Nephron (organoid): ENCODE data around the gene SMIM45.

Experiments
- H3K27ac Mint-ChIP-seq, 3 experiments: 2 replicates each; pipeline ENCODE4 v1.8.0; 2020; ENCODE audit warnings: mixed read lengths in 3 of 3, mild to moderate bottlenecking in 2 of 3, moderate library complexity in 1 of 3
- H3K27me3 Mint-ChIP-seq: 2 replicates; pipeline ENCODE4 v1.8.0; 2021; ENCODE audit warnings: low read depth, mild to moderate bottlenecking, moderate library complexity, mixed read lengths
- H3K36me3 Mint-ChIP-seq: 2 replicates; pipeline ENCODE4 v1.8.0; 2020; ENCODE audit warnings: low read depth, mixed read lengths
- H3K4me1 Mint-ChIP-seq: 2 replicates; pipeline ENCODE4 v1.8.0; 2020; ENCODE audit warnings: mixed read lengths
- H3K4me3 Mint-ChIP-seq, 3 experiments: 2 replicates each; pipeline ENCODE4 v1.8.0; 2020; ENCODE audit warnings: mild to moderate bottlenecking in 3 of 3, mixed read lengths in 3 of 3, moderate library complexity in 2 of 3
- H3K9me3 Mint-ChIP-seq: 2 replicates; pipeline ENCODE4 v1.8.0; 2020; ENCODE audit warnings: mixed read lengths
- CTCF ChIP-seq, 3 experiments: fragments of 200-600 bp; sonication (generic); IDR thresholded peaks; one replicate each; pipeline ENCODE4 v1.5.0; 2021; ENCODE audit warnings: antibody characterized with exemption in 3 of 3; ENCODE audit not compliant: unreplicated experiment in 3 of 3

Gene SMIM45

GRCh38 chr22:41911001-41911611 lies 40.8 kb upstream of the SMIM45 start:
- H3K4me3 Mint-ChIP-seq = peak overlapping the region in 2 of 3 experiments; percentile 40 to 64
- no peak for TF ChIP-seq CTCF (IDR thresholded peaks at IDR 0.05; ENCODE audit: unreplicated experiment in 3 of 3)
- peaks cover 3% of the 10 kb centered on the region for H3K36me3 Mint-ChIP-seq
- peaks cover 9% of the 10 kb centered on the region for H3K4me1 Mint-ChIP-seq
- H3K9me3 Mint-ChIP-seq = no peaks in the 10 kb centered on the region
- H3K27ac Mint-ChIP-seq = no peak overlapping the region
- peaks cover 74% of the 10 kb centered on the region for H3K27me3 Mint-ChIP-seq

- Mint-ChIP-seq H3K27ac (no peak overlapping the region), H3K27me3 (peaks cover 84% of the 10 kb centered on the region), H3K4me3 (peak overlapping the region; percentile 11 to 74 (median 49)), H3K9me3 (no peaks in the 10 kb centered on the region), H3K36me3 (no peaks in the 10 kb centered on the region), H3K4me1 (peaks cover 14% of the 10 kb centered on the region)
- no peak for TF ChIP-seq CTCF (IDR thresholded peaks at IDR 0.05; ENCODE audit: unreplicated experiment in 3 of 3)
These were observed 39.5 kb upstream of the SMIM45 start for GRCh38 chr22:41912338-41913039.

- TF ChIP-seq CTCF (IDR thresholded peaks at IDR 0.05; ENCODE audit: unreplicated experiment in 3 of 3) = no peak
- Mint-ChIP-seq H3K27ac (no peak overlapping the region), H3K9me3 (no peaks in the 10 kb centered on the region), H3K4me3 (peak overlapping the region; percentile 48 to 74 (median 51)), H3K27me3 (peaks cover 87% of the 10 kb centered on the region), H3K36me3 (no peaks in the 10 kb centered on the region), H3K4me1 (peaks cover 16% of the 10 kb centered on the region)
These were observed 38.8 kb upstream of the SMIM45 start for GRCh38 chr22:41913040-41913719.

- no peak for TF ChIP-seq CTCF (IDR thresholded peaks at IDR 0.05; ENCODE audit: unreplicated experiment in 3 of 3)
- peaks cover 18% of the 10 kb centered on the region for H3K4me1 Mint-ChIP-seq
- peaks cover 87% of the 10 kb centered on the region for H3K27me3 Mint-ChIP-seq
- no peak overlapping the region for H3K27ac Mint-ChIP-seq
- no peak overlapping the region for H3K4me3 Mint-ChIP-seq
- no peaks in the 10 kb centered on the region for H3K9me3 Mint-ChIP-seq
- no peaks in the 10 kb centered on the region for H3K36me3 Mint-ChIP-seq
These were observed 38.0 kb upstream of the SMIM45 start for GRCh38 chr22:41913842-41914534.

- Mint-ChIP-seq H3K36me3 (no peaks in the 10 kb centered on the region), H3K27ac (no peak overlapping the region), H3K4me1 (peaks cover 18% of the 10 kb centered on the region), H3K27me3 (peaks cover 85% of the 10 kb centered on the region), H3K9me3 (no peaks in the 10 kb centered on the region), H3K4me3 (no peak overlapping the region)
- TF ChIP-seq CTCF (IDR thresholded peaks at IDR 0.05; ENCODE audit: unreplicated experiment in 3 of 3) = no peak
These were observed 37.3 kb upstream of the SMIM45 start for GRCh38 chr22:41914611-41915034.
